ENCODE measurements around the gene NTSR2. TPM values are rescaled to one million over a fixed set of nuclear protein-coding genes. Genes with fewer than 3 reads are reported as not detected.
A peak's percentile ranks its signal among the peaks of the same experiment; 100 is the strongest.

Gene NTSR2
- total RNA-seq, 1 experiment from 2014 or later, result not detected

- Histone ChIP-seq H3K27me3 (ENCODE audit: control insufficient read depth, insufficient read depth, low read length) (no peaks in the 10 kb centered on the region), H3K36me3 (replicated peaks; ENCODE audit: control insufficient read depth, insufficient read depth, low read length) (no peaks in the 10 kb centered on the region), H3K4me3 (ENCODE audit: insufficient read depth, low read depth, low read length) (no peak overlapping the region)
- DNase-seq, result no peak
Measured at GRCh38 chr2:11705711-11706110, 35.7 kb upstream of the NTSR2 start.

- no peaks in the 10 kb centered on the region for H3K36me3 ChIP-seq (replicated peaks; ENCODE audit: control insufficient read depth, insufficient read depth, low read length)
- no peak overlapping the region for H3K4me3 ChIP-seq (ENCODE audit: insufficient read depth, low read depth, low read length)
- no peaks in the 10 kb centered on the region for H3K27me3 ChIP-seq (ENCODE audit: control insufficient read depth, insufficient read depth, low read length)
- no peak for DNase-seq
Measured at GRCh38 chr2:11705063-11705462, 35.1 kb upstream of the NTSR2 start.

- Histone ChIP-seq H3K36me3 (replicated peaks; ENCODE audit: control insufficient read depth, insufficient read depth, low read length) (no peaks in the 10 kb centered on the region), H3K4me3 (ENCODE audit: insufficient read depth, low read depth, low read length) (no peak overlapping the region), H3K27me3 (ENCODE audit: control insufficient read depth, insufficient read depth, low read length) (no peaks in the 10 kb centered on the region)
- DNase-seq, result no peak
Measured at GRCh38 chr2:11703700-11704099, 33.7 kb upstream of the NTSR2 start.

GRCh38 chr2:11702946-11703345 is 33.0 kb upstream of the NTSR2 start:
- no peak for DNase-seq
- H3K4me3 ChIP-seq (ENCODE audit: insufficient read depth, low read depth, low read length), result no peak overlapping the region
- H3K27me3 ChIP-seq (ENCODE audit: control insufficient read depth, insufficient read depth, low read length), result no peaks in the 10 kb centered on the region
- H3K36me3 ChIP-seq (replicated peaks; ENCODE audit: control insufficient read depth, insufficient read depth, low read length), result no peaks in the 10 kb centered on the region

GRCh38 chr2:11701751-11702301 is 31.8 kb upstream of the NTSR2 start:
- no peaks in the 10 kb centered on the region for H3K27me3 ChIP-seq (ENCODE audit: control insufficient read depth, insufficient read depth, low read length)
- DNase-seq, result no peak

GRCh38 chr2:11701206-11701605 is 31.2 kb upstream of the NTSR2 start:
- H3K27me3 ChIP-seq (ENCODE audit: control insufficient read depth, insufficient read depth, low read length), result no peaks in the 10 kb centered on the region
- no peak for DNase-seq

More at GRCh38 chr2:11701751-11702301, 31.8 kb upstream of the NTSR2 start:
- Histone ChIP-seq H3K36me3 (replicated peaks; ENCODE audit: control insufficient read depth, insufficient read depth, low read length) (no peaks in the 10 kb centered on the region), H3K4me3 (ENCODE audit: insufficient read depth, low read depth, low read length) (no peak overlapping the region)

GRCh38 chr2:11699686-11700670 is 30.0 kb upstream of the NTSR2 start:
- no peak overlapping the region for H3K4me3 ChIP-seq (ENCODE audit: insufficient read depth, low read depth, low read length)
- no peak for DNase-seq
- no peaks in the 10 kb centered on the region for H3K36me3 ChIP-seq (replicated peaks; ENCODE audit: control insufficient read depth, insufficient read depth, low read length)
- no peaks in the 10 kb centered on the region for H3K27me3 ChIP-seq (ENCODE audit: control insufficient read depth, insufficient read depth, low read length)

More at GRCh38 chr2:11701206-11701605, 31.2 kb upstream of the NTSR2 start:
- Histone ChIP-seq H3K36me3 (replicated peaks; ENCODE audit: control insufficient read depth, insufficient read depth, low read length) (no peaks in the 10 kb centered on the region), H3K4me3 (ENCODE audit: insufficient read depth, low read depth, low read length) (no peak overlapping the region)

GRCh38 chr2:11698009-11698922 is 28.3 kb upstream of the NTSR2 start:
- Histone ChIP-seq H3K36me3 (replicated peaks; ENCODE audit: control insufficient read depth, insufficient read depth, low read length) (no peaks in the 10 kb centered on the region), H3K4me3 (ENCODE audit: insufficient read depth, low read depth, low read length) (no peak overlapping the region), H3K27me3 (ENCODE audit: control insufficient read depth, insufficient read depth, low read length) (no peaks in the 10 kb centered on the region)
- no peak for DNase-seq

GRCh38 chr2:11697103-11697871 is 27.3 kb upstream of the NTSR2 start:
- H3K4me3 ChIP-seq (ENCODE audit: insufficient read depth, low read depth, low read length), result no peak overlapping the region
- DNase-seq, result peak; percentile 41

GRCh38 chr2:11696736-11697102 is 26.7 kb upstream of the NTSR2 start:
- DNase-seq, result no peak
- H3K36me3 ChIP-seq (replicated peaks; ENCODE audit: control insufficient read depth, insufficient read depth, low read length), result no peaks in the 10 kb centered on the region
- no peak overlapping the region for H3K4me3 ChIP-seq (ENCODE audit: insufficient read depth, low read depth, low read length)
- H3K27me3 ChIP-seq (ENCODE audit: control insufficient read depth, insufficient read depth, low read length), result no peaks in the 10 kb centered on the region

More at GRCh38 chr2:11697103-11697871, 27.3 kb upstream of the NTSR2 start:
- no peaks in the 10 kb centered on the region for H3K36me3 ChIP-seq (replicated peaks; ENCODE audit: control insufficient read depth, insufficient read depth, low read length)
- no peaks in the 10 kb centered on the region for H3K27me3 ChIP-seq (ENCODE audit: control insufficient read depth, insufficient read depth, low read length)

GRCh38 chr2:11695576-11695975 is 25.6 kb upstream of the NTSR2 start:
- no peak for DNase-seq
- Histone ChIP-seq H3K27me3 (ENCODE audit: control insufficient read depth, insufficient read depth, low read length) (no peaks in the 10 kb centered on the region), H3K4me3 (ENCODE audit: insufficient read depth, low read depth, low read length) (no peak overlapping the region), H3K36me3 (replicated peaks; ENCODE audit: control insufficient read depth, insufficient read depth, low read length) (no peaks in the 10 kb centered on the region)

GRCh38 chr2:11692966-11693521 is 23.0 kb upstream of the NTSR2 start:
- Histone ChIP-seq H3K36me3 (replicated peaks; ENCODE audit: control insufficient read depth, insufficient read depth, low read length) (no peaks in the 10 kb centered on the region), H3K27me3 (ENCODE audit: control insufficient read depth, insufficient read depth, low read length) (no peaks in the 10 kb centered on the region), H3K4me3 (ENCODE audit: insufficient read depth, low read depth, low read length) (no peak overlapping the region)
- DNase-seq, result peak; percentile 85

GRCh38 chr2:11691076-11691660 is 21.2 kb upstream of the NTSR2 start:
- Histone ChIP-seq H3K36me3 (replicated peaks; ENCODE audit: control insufficient read depth, insufficient read depth, low read length) (no peaks in the 10 kb centered on the region), H3K4me3 (ENCODE audit: insufficient read depth, low read depth, low read length) (no peak overlapping the region), H3K27me3 (ENCODE audit: control insufficient read depth, insufficient read depth, low read length) (no peaks in the 10 kb centered on the region)
- DNase-seq, result no peak

All from H7 (cell line).